Activated T-cell treated with anti-CD3 and anti-CD28 coated beads for 4 hours (primary cell): Measurements from ENCODE around the gene L3MBTL3.

Experiments used
- DNase-seq: peaks from one replicate; pipeline ENCODE4 v3.0.0-alpha.2; 2020

Gene L3MBTL3

DNA sequence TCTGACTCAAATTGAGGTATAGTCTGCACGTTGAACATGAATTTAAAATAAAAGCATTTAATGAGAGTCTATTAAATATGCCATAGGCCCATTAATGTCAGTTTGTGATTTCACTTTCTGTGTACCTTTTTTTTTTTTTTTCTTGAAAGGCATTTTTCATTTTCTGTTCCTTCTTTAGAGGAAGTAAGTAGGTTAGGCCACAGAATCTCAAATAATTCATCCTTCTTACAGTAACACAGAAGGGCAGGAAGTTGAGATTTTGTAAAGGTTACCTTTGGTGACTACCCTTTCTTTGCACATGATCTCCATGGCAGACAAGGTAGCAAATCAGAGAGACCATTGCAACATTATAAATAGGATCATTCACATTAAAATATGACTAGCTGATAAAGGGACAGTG is 9.6 kb downstream of the L3MBTL3 start:
- no peak for DNase-seq

GRCh38 chr6:130029163-130029562 is 10.8 kb downstream of the L3MBTL3 start:
- no peak for DNase-seq

DNA sequence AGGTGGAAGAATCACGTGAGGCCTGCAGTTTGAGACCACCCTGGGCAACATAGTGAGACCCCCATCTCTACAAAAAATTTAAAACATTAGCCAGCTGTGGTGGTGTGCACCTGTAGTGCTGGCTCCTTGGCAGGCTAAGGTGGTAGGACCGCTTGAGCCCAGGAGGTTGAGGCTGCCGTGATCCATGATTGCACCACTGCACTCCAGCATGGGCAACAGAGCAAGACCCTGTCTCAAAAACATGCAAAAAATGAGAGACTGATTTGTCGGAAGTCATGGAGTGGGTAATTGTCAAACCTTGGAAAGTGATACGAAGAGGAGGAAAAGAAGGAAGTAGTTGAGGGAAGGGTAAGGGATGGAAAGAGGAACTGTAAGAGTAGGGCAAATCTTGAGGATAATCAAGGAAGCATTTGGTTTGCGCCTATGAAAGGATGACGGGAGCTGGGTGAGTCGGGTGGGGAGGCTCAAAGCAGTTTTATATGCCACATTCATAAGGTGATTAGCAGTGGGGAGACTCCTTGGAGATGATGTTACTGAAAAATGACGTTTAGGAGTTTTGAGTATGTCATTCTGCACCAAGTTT is 14.5 kb downstream of the L3MBTL3 start:
- no peak for DNase-seq

DNA sequence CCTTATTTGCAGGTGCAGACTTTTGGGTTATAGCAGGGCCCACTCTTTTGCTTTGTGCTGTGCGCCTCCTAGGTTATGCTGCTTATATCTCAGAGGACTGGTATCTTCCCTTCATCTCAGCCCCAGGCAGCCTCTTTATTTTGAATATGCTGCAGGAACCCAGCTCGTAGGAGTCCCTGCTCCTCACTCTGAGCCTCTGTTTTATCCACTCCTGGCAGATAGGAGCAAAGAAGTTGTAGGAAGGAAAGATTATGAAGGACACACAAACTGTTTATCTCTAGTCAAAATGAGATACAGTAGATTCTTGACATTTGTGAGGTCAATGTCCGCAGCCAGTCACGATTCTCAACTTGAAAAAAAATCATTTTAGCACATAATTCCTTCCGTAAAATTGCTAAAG is 15.6 kb downstream of the L3MBTL3 start:
- DNase-seq = no peak

DNA sequence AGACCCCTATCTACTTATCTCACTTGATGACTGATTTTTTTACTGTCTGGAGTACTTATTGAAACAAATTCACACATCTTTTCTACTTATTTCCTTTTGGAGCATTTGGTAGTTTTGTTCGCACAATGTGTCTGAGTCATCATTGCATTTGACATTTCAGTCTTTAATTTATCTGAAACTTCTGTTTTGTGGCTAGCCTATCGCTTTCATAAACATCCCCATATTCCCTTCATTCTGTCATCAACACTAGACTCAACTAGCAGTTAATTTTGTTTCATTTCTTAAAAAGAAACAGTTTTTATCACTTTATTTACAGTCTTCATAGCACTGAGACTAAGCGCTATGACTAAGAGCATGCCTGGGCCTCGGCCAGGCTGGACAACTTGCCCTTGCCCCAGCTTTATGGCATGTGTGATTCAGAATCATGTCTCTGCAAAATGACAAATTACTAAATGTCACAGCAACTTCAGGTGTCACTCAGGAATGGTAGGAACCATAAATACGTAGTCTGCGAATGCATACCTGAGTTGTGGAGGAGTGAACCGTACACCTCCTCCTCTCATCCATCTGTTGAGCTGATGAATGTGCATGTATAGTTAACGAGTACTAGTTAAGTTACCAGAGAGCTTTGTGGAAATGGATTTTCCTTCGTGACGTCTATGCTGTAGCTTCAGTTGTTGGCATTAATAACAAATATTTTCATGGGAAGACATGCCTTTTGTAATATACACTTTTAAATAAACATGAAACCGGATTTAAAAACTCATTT is 16.2 kb downstream of the L3MBTL3 start:
- no peak for DNase-seq

- DNase-seq = no peak
Measured at GRCh38 chr6:130035211-130035610, 16.8 kb downstream of the L3MBTL3 start.

GRCh38 chr6:130037207-130037811 is 18.9 kb downstream of the L3MBTL3 start:
- no peak for DNase-seq

GRCh38 chr6:130041594-130041993 is 23.2 kb downstream of the L3MBTL3 start:
- no peak for DNase-seq

- DNase-seq = no peak
Measured at GRCh38 chr6:130043344-130043743, 25.0 kb downstream of the L3MBTL3 start.

GRCh38 chr6:130045622-130046021 is 27.2 kb downstream of the L3MBTL3 start:
- DNase-seq = no peak

DNA sequence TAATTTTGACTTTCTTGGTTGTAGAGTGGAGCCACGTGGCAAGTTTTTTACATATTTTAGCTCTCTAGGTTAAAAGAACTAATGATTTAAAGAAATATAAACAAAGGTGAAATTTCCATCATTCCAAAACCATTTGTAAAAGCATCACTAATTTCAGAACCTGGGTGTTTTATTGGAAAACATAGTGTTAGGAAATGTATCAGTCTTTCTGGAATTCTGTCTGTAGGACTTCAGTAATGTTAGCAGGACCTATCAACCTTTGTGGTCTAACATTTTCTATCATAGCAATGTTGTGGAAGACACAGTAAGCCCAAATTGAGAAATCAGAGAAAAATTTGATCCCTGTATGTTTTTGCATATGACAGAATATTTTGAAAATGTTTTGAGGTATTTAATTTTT is 28.3 kb downstream of the L3MBTL3 start:
- DNase-seq = no peak

DNA sequence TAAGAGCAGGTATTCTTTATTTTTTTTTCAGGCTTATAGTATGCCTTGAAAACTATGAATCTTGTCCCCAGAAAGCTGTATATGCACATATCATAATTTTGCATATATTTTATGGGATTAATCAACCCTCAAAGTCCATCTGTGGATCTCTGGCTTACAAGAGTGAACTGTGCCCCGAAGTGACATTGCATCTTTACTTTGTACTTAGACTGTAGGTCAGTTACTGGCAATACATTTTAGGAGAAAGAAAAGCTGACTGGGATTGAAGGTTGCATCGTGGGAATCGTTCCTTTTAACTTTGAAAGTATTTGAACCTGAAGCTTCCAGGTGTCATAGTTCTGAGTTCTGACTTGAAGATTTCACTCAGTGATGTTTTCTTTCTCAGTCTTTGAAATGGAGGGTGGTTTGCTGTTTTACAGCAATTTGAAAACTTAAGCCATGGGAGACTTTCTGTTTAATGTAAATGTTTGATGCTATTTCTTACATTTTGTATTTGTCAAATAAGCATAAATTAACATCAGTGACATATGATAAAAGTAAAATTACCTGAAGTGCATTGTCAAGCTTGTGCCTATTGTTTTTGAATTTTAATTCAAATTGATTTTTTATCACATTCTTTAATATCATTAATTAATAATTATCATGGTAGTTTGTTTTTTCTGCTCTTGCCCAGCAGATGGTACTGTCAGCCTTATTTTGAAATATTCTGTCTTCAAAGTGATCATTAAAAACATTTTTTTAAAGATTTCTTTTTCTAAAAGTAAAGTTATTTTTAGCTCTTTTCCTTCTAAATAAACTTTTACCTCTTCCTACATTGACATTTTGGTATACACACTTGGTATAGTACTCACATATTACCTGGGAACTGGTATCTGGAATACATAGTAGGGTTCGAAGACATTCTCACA is 29.0 kb downstream of the L3MBTL3 start:
- no peak for DNase-seq

DNA sequence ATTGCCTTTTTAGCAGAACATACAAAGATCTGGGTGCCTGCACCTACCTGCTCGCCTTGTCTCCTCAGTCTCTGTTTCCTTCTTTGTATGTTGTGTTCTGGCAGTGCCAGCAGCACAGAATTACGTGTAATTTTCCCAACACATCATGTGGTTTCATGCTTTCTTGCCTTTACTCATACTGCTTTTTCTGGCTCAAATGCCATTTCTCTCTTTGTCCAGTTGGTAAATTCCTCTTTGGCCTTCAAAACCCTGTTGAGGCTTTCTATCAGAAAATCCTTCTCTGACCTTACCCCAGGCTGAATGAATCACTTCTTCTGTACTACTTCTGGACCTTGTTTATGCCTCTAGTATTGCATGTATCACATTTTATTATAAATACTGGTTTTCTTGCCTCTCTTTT is 31.8 kb downstream of the L3MBTL3 start:
- DNase-seq = no peak

DNA sequence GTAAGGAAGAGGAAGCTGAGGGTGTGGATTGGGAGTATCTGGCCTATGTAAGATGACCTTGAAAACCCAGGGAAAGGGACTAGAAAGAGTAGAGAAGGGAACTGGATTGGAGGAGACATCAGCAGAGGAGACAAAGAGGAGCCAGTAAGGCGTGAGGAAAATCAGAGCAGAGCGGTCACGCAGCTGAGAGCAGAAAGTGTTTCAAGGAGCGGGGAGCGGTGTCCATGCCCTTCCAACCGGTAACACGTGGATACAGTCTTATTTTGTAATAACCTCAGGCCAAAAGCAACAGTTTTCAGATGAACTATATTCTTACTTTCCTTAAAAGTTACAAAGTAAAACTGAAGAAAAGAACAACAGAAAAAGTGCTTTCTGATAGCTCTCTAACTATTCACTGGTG is 36.3 kb downstream of the L3MBTL3 start:
- DNase-seq = no peak

- DNase-seq = no peak
Measured at GRCh38 chr6:130055271-130055670, 36.9 kb downstream of the L3MBTL3 start.

DNA sequence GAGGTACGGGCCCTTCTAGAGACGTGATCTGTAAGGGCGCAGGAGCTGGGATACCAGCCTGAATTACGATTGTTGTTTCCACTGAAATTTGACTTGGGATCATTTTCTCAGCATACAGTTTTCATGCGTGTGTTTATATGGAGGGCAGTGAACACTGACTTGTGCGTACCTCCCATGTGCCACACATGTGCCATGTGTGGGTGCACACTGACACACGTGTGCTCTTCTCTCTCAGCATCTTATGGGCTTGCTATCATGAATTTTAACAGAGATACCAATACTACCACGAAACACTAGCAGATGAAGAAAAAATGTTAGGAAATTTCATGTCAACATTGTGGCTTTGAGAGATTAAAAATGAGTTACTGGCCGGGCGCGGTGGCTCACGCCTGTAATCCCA is 39.1 kb downstream of the L3MBTL3 start:
- DNase-seq = no peak

DNA sequence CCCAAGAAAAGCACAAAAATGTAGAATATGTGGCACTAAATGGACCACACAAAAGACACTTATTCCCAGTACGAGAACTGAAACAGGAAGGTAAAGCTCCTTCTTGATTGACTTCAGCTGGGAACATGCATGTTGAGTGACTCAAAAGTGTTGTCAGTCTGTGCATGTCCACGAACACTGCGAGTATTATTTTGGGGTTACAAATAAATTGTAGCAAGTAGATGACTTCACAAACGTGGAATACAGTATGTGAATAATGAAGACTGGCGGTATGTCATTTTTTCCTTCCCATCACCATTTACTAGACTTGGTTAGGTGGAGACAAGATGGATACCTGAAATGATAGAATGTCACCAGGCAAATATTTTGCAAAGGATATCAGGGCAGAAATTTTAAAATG is 45.4 kb downstream of the L3MBTL3 start:
- no peak for DNase-seq

- no peak for DNase-seq
Measured at GRCh38 chr6:130065609-130066156, 47.3 kb downstream of the L3MBTL3 start.

DNA sequence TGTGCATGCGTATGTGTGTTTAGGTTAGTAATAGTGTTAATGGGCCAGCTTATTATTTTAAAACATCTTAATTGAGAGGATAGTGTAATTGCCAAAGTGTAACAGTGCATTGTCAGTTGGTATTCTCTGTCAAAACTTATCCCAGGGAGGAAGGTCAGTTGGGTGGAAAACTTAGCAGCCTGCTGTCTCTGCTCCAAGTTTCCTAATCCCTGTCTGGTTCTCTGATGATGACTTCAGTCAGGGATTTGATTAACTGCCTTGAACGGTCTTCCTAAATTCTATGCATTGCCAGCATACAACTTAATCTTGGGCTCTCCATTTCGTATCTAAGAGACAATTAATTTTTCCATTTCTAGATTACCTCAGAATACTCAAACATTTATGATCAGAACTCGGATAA is 51.1 kb downstream of the L3MBTL3 start:
- no peak for DNase-seq

DNA sequence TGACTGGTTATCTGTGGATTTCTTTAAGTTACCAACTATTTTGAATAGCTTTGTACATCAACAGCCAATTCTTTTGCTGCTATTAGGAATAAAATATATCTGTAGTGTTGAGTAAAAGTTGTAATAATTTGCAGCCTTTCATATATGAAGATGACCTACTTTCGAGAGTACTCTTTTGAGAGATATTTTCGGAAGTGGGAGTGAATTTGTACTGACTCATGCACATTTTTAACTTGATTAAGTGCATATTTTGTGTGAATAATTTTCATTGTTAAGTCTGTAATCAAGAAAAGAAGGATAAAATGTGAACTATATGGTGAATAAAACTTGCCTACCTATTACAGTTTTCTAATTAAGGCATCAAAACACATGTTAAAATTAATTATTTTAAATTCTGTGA is 51.9 kb downstream of the L3MBTL3 start:
- no peak for DNase-seq

DNA sequence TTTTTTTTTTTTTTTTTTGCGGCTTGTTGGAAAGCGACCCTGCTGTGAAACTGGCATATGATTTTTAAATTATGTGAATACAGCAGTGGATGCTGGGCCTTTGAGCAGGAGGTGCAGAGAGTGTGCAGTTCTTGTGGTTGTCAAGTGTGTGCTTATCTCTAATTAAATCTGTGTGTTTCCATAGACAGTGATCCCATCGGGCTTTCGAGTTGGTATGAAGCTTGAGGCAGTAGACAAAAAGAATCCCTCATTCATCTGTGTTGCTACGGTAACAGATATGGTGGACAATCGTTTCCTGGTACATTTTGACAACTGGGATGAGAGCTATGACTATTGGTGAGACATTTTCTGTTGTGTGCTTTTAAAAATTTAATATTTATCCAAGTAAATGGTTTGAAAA is 52.4 kb downstream of the L3MBTL3 start:
- no peak for DNase-seq

DNA sequence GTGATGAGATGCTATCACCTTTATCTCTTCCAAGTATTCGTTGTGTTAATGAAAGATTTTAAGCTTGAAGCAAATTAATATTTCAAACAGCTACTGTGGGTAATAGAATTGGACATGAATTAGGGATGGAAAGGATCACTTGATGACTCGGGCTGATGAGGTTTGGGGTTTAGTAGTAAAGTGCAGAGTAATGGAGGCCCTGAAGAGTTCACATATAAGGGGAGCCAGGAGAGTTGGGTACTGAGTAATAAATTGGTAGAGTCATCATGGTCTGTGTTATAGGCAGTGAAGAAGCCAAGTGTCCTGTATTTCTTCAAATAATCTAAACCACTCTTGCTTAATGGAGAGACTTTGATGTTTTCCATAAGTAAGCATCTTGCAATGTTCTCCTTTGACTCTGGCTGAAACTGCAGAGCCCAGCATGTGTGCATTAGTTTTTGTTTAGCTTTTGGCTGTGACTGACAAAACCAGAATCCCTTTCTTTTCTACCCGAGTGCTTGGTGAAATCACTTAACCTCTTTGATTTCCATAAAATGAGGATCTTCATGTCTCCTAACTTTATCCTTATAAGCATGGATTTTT is 57.6 kb downstream of the L3MBTL3 start:
- no peak for DNase-seq

- DNase-seq = no peak
Measured at GRCh38 chr6:130076512-130076911, 58.1 kb downstream of the L3MBTL3 start.
